Measurements from ENCODE around the gene TRMT1L. TPM values are rescaled to one million over a fixed set of nuclear protein-coding genes. Genes with fewer than 3 reads are reported as not detected.

The TRMT1L gene
- total and polyA plus RNA-seq, 10 of the 15 experiments (the other 5 are each of a cell fraction or from before 2014, with no cell fraction given), result 3.5 to 35.2 (median 16.9) TPM

DNA sequence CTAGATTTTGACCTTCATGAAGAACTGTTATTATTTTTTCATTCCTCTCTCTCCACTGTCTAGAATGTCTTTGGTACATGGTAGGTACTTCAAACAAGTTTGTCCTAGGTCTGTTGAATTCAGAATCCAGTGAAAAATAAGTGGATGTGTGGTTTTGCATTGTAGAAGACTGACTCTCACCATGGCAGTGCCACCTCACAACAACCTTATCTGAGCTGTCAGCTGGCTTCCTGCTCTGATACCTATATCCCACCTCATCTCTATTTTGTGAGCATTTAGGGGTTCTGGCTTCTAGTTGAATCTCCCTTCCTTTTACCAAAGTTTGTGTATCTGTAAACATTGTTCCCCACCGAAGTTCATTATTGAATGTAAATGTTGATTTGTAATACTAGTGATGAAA, 9.4 kb upstream of the TRMT1L start:
- Histone ChIP-seq H3K9me3 (replicated peaks; ENCODE audit: control insufficient read depth, insufficient read depth, low read length) (no peaks in the 10 kb centered on the region), H3K27me3 (replicated peaks in 1 of 2; ENCODE audit: control insufficient read depth in 2 of 2, insufficient read depth in 2 of 2, low read length in 1 of 2) (no peaks in the 10 kb centered on the region), H3K36me3 (ENCODE audit: control insufficient read depth in 2 of 2, insufficient read depth in 2 of 2, low read length in 1 of 2) (no peaks in the 10 kb centered on the region), H3K4me2 (ENCODE audit: control insufficient read depth, insufficient read depth) (no peak overlapping the region), H4K20me1 (ENCODE audit: control insufficient read depth, insufficient read depth) (no peaks in the 10 kb centered on the region), H3K4me1 (ENCODE audit: control insufficient read depth, insufficient read depth, low read length) (peaks cover 3% of the 10 kb centered on the region), H3K79me2 (ENCODE audit: control insufficient read depth, insufficient read depth, low read length) (no peaks in the 10 kb centered on the region), H3K27ac (ENCODE audit: control insufficient read depth, insufficient read depth) (no peak overlapping the region), H2AFZ (ENCODE audit: control insufficient read depth, low read depth, low read length) (no peak overlapping the region), H3K4me3 (no peak overlapping the region), H3K9ac (ENCODE audit: control insufficient read depth, insufficient read depth, low read length) (no peak overlapping the region)
- 43% methylated on average over 1 of the region's 1 CpG for WGBS (ENCODE audit: insufficient coverage, insufficient replicate concordance, low lambda C conversion rate, missing lambda C conversion rate)
- intact Hi-C loops (cut with micrococcal nuclease; ENCODE audit: unreplicated experiment) (no loop called here), in situ Hi-C loops (cut with MboI) (no loop called here)
- ChIA-PET CTCF (interaction anchor here (1.1 to 8.2 kb wide), 2 partner anchors 11 to 359 kb away, joined by 4 to 101 read pairs; no protein-coding TSS in a partner anchor), RAD21 (ENCODE audit: unreplicated experiment) (interaction anchor here (0.7 to 6.2 kb wide), 2 partner anchors 10 to 361 kb away, joined by 3 to 65 read pairs; partner anchors contain the start of genes SWT1 and TRMT1L), SMC1A (ENCODE audit: uncharacterized antibody, unreplicated experiment) (interaction anchor here (1.0 to 1.3 kb wide), 3 partner anchors 10 to 12 kb away, joined by 3 to 4 read pairs (median 3); partner anchors contain the start of gene TRMT1L), POLR2A (interaction anchor here (0.6 kb wide), 1 partner anchor 16 kb away, joined by 5 read pairs; no protein-coding TSS in a partner anchor)
- TF ChIP-seq MEF2A (IDR thresholded peaks at IDR 0.05; ENCODE audit: insufficient read depth, low read depth, low read length), result no peak
- no peak for TF ChIP-seq SUZ12 (IDR thresholded peaks at IDR 0.05; ENCODE audit: unreplicated experiment)
- TF ChIP-seq, protein P1, sequence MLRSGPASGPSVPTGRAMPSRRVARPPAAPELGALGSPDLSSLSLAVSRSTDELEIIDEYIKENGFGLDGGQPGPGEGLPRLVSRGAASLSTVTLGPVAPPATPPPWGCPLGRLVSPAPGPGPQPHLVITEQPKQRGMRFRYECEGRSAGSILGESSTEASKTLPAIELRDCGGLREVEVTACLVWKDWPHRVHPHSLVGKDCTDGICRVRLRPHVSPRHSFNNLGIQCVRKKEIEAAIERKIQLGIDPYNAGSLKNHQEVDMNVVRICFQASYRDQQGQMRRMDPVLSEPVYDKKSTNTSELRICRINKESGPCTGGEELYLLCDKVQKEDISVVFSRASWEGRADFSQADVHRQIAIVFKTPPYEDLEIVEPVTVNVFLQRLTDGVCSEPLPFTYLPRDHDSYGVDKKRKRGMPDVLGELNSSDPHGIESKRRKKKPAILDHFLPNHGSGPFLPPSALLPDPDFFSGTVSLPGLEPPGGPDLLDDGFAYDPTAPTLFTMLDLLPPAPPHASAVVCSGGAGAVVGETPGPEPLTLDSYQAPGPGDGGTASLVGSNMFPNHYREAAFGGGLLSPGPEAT (IDR thresholded peaks at IDR 0.05; ENCODE audit: low read depth), result no peak
- no peak for TF ChIP-seq KDM1A (IDR thresholded peaks at IDR 0.05; ENCODE audit: borderline replicate concordance)
- TF ChIP-seq E2F8 (IDR thresholded peaks at IDR 0.05; ENCODE audit: low read depth, partially characterized antibody), result no peak
- TF ChIP-seq NFYB (IDR thresholded peaks at IDR 0.05; ENCODE audit: insufficient read depth, low read depth, low read length), result no peak
- TF ChIP-seq YY1 (IDR thresholded peaks at IDR 0.05; ENCODE audit: low read depth, low read length), result no peak
- TF ChIP-seq ESRRA (IDR thresholded peaks at IDR 0.05; ENCODE audit: low read length), result no peak
- TF ChIP-seq CBFB (IDR thresholded peaks at IDR 0.05; ENCODE audit: low read depth), result no peak
- TF ChIP-seq JUND (IDR thresholded peaks at IDR 0.05; ENCODE audit: low read depth, low read length), result no peak
- no peak for TF ChIP-seq NBN (IDR thresholded peaks at IDR 0.05)
- no peak for TF ChIP-seq RB1 (IDR thresholded peaks at IDR 0.05; ENCODE audit: borderline replicate concordance)
- no TSS peak for BruUV-seq (replicated peaks)
- DNase-seq (ENCODE audit: low read depth, low spot score) (no peak), ATAC-seq (no peak), FAIRE-seq (no peak)
